GM12878 (cell line): ENCODE results near the gene SLC24A4.

Experiments
- EP300 ChIP-seq, 2 experiments: fragments of 150-350 bp in 1 of 2; IDR thresholded peaks; 2 replicates each; pipeline ENCODE4 v1.6.1; 2011 to 2012; ENCODE audit warnings: low read depth in 2 of 2, low read length in 2 of 2, borderline replicate concordance in 1 of 2, improper control_type of control experiment in 1 of 2, inconsistent platforms in 1 of 2; ENCODE audit not compliant: control insufficient read depth in 1 of 2
- EZH2 ChIP-seq: IDR thresholded peaks from 2 replicates; pipeline ENCODE4 v1.6.1; 2012; ENCODE audit warnings: low read depth, mild to moderate bottlenecking, control low read depth, inconsistent platforms, low read length, borderline replicate concordance; ENCODE audit not compliant: control insufficient read depth
- GABPA ChIP-seq: IDR thresholded peaks from 2 replicates; pipeline ENCODE4 v1.6.1; 2014; ENCODE audit warnings: antibody characterized with exemption, low read depth, mild to moderate bottlenecking, inconsistent platforms
- LARP7 ChIP-seq: fragments of 450-650 bp; IDR thresholded peaks from 2 replicates; pipeline ENCODE4 v1.6.1; 2017; ENCODE audit warnings: mild to moderate bottlenecking
- STAT1 ChIP-seq: fragments of 450-650 bp; conservative IDR thresholded peaks from 2 replicates; pipeline ENCODE4 v1.6.1; 2014; ENCODE audit warnings: antibody characterized with exemption, mild to moderate bottlenecking
- TF ChIP-seq, protein P1 (sequence below): IDR thresholded peaks from 2 replicates; pipeline ENCODE4 v1.6.1; 2012; ENCODE audit warnings: mild to moderate bottlenecking, low read depth, low read length

DNA sequence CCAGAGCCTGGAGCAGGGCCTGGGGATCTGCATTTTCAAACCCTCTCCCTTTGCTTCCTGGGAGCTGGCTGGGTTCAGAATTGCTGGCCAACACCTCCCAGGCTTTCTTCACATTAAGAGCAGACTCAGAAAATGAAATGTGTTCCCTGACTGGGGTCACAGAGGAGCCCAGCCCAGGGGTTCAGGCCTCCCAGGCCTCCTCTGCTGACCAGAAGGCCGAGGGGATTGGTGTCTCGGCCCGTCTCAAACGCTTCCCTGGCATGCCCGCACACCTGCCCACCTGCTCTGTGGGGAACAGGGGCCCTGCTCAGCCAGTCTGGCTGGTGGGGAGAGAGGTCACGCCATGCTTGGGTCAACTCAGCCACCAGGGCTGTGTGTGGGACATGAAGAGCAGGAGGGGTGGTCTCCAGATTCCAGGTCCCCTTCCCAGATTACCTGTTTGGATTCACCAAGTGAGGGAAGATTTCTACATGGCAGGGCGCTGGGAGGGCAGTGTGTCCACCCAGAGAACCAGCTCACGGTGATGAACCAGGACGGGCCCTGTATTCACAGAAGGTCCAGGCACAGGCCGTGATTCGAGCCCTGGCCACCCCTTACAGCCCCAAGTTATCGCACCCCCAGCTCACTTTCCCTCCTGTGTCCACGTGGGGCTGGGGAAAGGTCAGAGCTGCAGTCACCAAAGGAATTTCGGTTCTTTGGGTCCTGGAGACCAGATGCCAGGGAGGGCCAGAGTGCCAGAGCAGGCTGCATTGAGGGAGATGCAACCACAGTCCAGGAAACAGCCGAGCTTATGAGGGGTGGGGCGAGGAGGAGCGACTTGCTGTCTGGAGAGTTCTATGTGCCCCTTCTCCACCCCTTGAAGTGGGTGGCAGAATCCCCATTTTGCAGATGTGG, 135.4 kb downstream of the SLC24A4 start:
- TF ChIP-seq, protein P1, sequence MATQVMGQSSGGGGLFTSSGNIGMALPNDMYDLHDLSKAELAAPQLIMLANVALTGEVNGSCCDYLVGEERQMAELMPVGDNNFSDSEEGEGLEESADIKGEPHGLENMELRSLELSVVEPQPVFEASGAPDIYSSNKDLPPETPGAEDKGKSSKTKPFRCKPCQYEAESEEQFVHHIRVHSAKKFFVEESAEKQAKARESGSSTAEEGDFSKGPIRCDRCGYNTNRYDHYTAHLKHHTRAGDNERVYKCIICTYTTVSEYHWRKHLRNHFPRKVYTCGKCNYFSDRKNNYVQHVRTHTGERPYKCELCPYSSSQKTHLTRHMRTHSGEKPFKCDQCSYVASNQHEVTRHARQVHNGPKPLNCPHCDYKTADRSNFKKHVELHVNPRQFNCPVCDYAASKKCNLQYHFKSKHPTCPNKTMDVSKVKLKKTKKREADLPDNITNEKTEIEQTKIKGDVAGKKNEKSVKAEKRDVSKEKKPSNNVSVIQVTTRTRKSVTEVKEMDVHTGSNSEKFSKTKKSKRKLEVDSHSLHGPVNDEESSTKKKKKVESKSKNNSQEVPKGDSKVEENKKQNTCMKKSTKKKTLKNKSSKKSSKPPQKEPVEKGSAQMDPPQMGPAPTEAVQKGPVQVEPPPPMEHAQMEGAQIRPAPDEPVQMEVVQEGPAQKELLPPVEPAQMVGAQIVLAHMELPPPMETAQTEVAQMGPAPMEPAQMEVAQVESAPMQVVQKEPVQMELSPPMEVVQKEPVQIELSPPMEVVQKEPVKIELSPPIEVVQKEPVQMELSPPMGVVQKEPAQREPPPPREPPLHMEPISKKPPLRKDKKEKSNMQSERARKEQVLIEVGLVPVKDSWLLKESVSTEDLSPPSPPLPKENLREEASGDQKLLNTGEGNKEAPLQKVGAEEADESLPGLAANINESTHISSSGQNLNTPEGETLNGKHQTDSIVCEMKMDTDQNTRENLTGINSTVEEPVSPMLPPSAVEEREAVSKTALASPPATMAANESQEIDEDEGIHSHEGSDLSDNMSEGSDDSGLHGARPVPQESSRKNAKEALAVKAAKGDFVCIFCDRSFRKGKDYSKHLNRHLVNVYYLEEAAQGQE: no peak
- no peak for TF ChIP-seq STAT1
- no peak for TF ChIP-seq GABPA
- no peak for TF ChIP-seq EP300 (IDR thresholded peaks at IDR 0.05; ENCODE audit: borderline replicate concordance in 1 of 2, control insufficient read depth in 1 of 2, low read depth in 2 of 2, low read length in 2 of 2)
- no peak for TF ChIP-seq EZH2
- no peak for TF ChIP-seq LARP7
